ENCODE data around the gene SBK2.

GRCh38 chr19:55482156-55482961 lies 54.6 kb downstream of the SBK2 start:
- TF ChIP-seq CTCF (conservative IDR thresholded peaks at IDR 0.05; ENCODE audit: low read depth in 2 of 2) (no peak), EZH2phosphoT487 (IDR thresholded peaks at IDR 0.05; ENCODE audit: unreplicated experiment) (no peak), REST (IDR thresholded peaks at IDR 0.05; ENCODE audit: unreplicated experiment) (no peak), EZH2 (IDR thresholded peaks at IDR 0.05; ENCODE audit: low read depth, unreplicated experiment) (no peak)
